ENCODE data around the gene CLDN19.

DNA sequence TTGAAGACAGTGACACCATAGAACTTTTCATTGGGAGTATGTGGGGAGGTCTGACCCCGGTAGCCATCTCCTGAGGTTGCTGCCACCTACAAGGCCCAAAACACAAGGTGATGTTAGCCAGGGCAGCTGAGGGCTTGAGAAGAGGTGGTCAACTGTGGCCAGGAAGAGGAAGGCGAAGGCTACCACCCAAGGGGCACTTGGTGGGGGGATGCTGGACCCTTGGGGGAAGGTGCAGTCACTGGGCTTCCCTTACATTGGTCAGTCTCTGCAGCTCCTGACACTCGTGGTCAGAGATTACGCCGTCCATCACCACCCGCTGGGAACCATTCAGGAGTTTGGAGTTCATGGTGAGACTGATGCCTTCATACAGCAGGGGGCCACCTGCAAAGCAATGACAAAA, 12.2 kb upstream of the CLDN19 start:
- TF ChIP-seq EZH2 (IDR thresholded peaks at IDR 0.05) (no peak), CEBPB (IDR thresholded peaks at IDR 0.05; ENCODE audit: low read depth) (no peak), POLR2A (IDR thresholded peaks at IDR 0.05; ENCODE audit: borderline replicate concordance, extremely low read depth, insufficient read depth, insufficient read length) (no peak), CTCF (IDR thresholded peaks at IDR 0.05 in 2 of 3, conservative IDR thresholded peaks at IDR 0.05 in 1 of 3; ENCODE audit: borderline replicate concordance in 1 of 3, insufficient read depth in 1 of 3, low read depth in 2 of 3, low read length in 2 of 3) (no peak), POLR2AphosphoS5 (IDR thresholded peaks at IDR 0.05; ENCODE audit: low read depth, low read length) (no peak), RAD21 (IDR thresholded peaks at IDR 0.05; ENCODE audit: low read depth) (no peak), FOSL1 (IDR thresholded peaks at IDR 0.05; ENCODE audit: low read depth) (no peak), YY1 (IDR thresholded peaks at IDR 0.05; ENCODE audit: extremely low read depth, insufficient replicate concordance, low read depth, low read length) (no peak), EZH2phosphoT487 (IDR thresholded peaks at IDR 0.05; ENCODE audit: borderline replicate concordance) (no peak), ZFX (IDR thresholded peaks at IDR 0.05) (no peak), MAX (IDR thresholded peaks at IDR 0.05) (no peak), REST (IDR thresholded peaks at IDR 0.05; ENCODE audit: low read depth) (no peak)
- TF ChIP-seq, protein P1, sequence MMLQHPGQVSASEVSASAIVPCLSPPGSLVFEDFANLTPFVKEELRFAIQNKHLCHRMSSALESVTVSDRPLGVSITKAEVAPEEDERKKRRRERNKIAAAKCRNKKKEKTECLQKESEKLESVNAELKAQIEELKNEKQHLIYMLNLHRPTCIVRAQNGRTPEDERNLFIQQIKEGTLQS (IDR thresholded peaks at IDR 0.05) = no peak
